Testis (tissue), 3 donors: ENCODE data around the gene RASGEF1B. TPM values are rescaled to one million over a fixed set of nuclear protein-coding genes. Genes with fewer than 3 reads are reported as not detected.

Experiments used
- DNase-seq: peaks from one replicate; pipeline ENCODE4 v3.0.0-alpha.2; 2019
- H3K27ac ChIP-seq, 2 donors: fragments of 200-600 bp; sonication (generic); one replicate each; pipeline ENCODE4 v1.5.1; 2019
- H3K27me3 ChIP-seq: fragments of 200-600 bp; sonication (generic); one replicate; pipeline ENCODE4 v1.5.1; 2019
- H3K36me3 ChIP-seq: fragments of 200-600 bp; sonication (generic); one replicate; pipeline ENCODE4 v1.5.1; 2017; ENCODE audit warnings: low read depth; ENCODE audit errors: missing control alignments
- H3K4me1 ChIP-seq: fragments of 200-600 bp; sonication (generic); one replicate; pipeline ENCODE4 v1.5.1; 2019
- H3K4me3 ChIP-seq, 2 donors: fragments of 200-600 bp; sonication (generic); one replicate each; pipeline ENCODE4 v1.5.1; 2017 to 2019
- H3K9me3 ChIP-seq: fragments of 200-600 bp; sonication (generic); one replicate; pipeline ENCODE4 v1.5.1; 2017
- CTCF ChIP-seq, 3 experiments: fragments of 450-650 bp in 2 of 3; fragments of 200-600 bp in 1 of 3; sonication (generic) in 1 of 3; IDR thresholded peaks; one replicate each; pipeline ENCODE4 v1.5.1; 2016 to 2019; ENCODE audit warnings: antibody characterized with exemption in 3 of 3, mild to moderate bottlenecking in 2 of 3, moderate library complexity in 1 of 3
- POLR2A ChIP-seq: fragments of 450-650 bp; IDR thresholded peaks from one replicate; pipeline ENCODE4 v1.6.1; 2017; ENCODE audit warnings: antibody characterized with exemption, mild to moderate bottlenecking, moderate library complexity
- WGBS, 2 donors: methylation state at CpG; one replicate each; pipeline ENCODE4 v1.1.5; 2018; 5-methylcytosine and 5-hydroxymethylcytosine counted together
- intact Hi-C: fragments of 100-400 bp; cut with DNase I; formaldehyde crosslinking; loops from one replicate; pipeline ENCODE4 v1.15.1; 2023; ENCODE audit warnings: low total_unique reads
- polyA plus RNA-seq: library from polyadenylated mRNA; stranded (reverse); fragments of 350-450 nt; fragmentation: Illumina TruSeq; extraction: RNeasy Lipid Tissue Mini Kit (QIAGEN cat#74804); gene quantifications from one replicate; pipeline ENCODE4 v1.2.3, GENCODE V29; 2014; ENCODE audit warnings: low read depth, low replicate concordance; ENCODE audit not compliant: insufficient read depth
- total RNA-seq, 2 donors: library from RNA; depleted of rRNA; stranded (reverse); fragments of >200 nt; gene quantifications; one replicate each; pipeline ENCODE4 v1.2.3, GENCODE V29; 2016

Gene RASGEF1B
- total and polyA plus RNA-seq, 3 donors from 2014 or later: 5.3 to 13.0 (median 5.5) TPM

- TF ChIP-seq POLR2A (no peak), CTCF (IDR thresholded peaks at IDR 0.05) (no peak)
- no peak overlapping the region for H3K4me3 ChIP-seq
- intact Hi-C loops: no loop called here
- 63 to 76% methylated on average over 2 of the region's 2 CpGs for WGBS, 2 donors
- no peaks in the 10 kb centered on the region for H3K4me1 ChIP-seq
- no peaks in the 10 kb centered on the region for H3K27me3 ChIP-seq
- peak overlapping the region in 1 of 2 donors; percentile 38 for H3K27ac ChIP-seq
- no peak for DNase-seq
- H3K36me3 ChIP-seq: no peaks in the 10 kb centered on the region
- no peaks in the 10 kb centered on the region for H3K9me3 ChIP-seq
These were observed 34.0 kb upstream of the RASGEF1B start for GRCh38 chr4:81505726-81506125.

GRCh38 chr4:81505004-81505598, 33.4 kb upstream of the RASGEF1B start:
- no peak for TF ChIP-seq POLR2A
- no peak for TF ChIP-seq CTCF (IDR thresholded peaks at IDR 0.05)
- WGBS, 2 donors: 72 to 81% methylated on average over 8 of the region's 8 CpGs
- Histone ChIP-seq H3K27ac (peak overlapping the region in 1 of 2 donors; percentile 37), H3K4me3 (no peak overlapping the region), H3K9me3 (no peaks in the 10 kb centered on the region), H3K36me3 (no peaks in the 10 kb centered on the region), H3K4me1 (no peaks in the 10 kb centered on the region), H3K27me3 (no peaks in the 10 kb centered on the region)
- intact Hi-C loops: no loop called here
- DNase-seq: peak; percentile 63

GRCh38 chr4:81504112-81505003, 32.7 kb upstream of the RASGEF1B start:
- no peak for DNase-seq
- no peaks in the 10 kb centered on the region for H3K9me3 ChIP-seq
- H3K4me3 ChIP-seq: no peak overlapping the region
- intact Hi-C loops: no loop called here
- WGBS, 2 donors: 83 to 90% methylated on average over 6 of the region's 6 CpGs
- no peaks in the 10 kb centered on the region for H3K36me3 ChIP-seq
- H3K4me1 ChIP-seq: no peaks in the 10 kb centered on the region
- H3K27me3 ChIP-seq: no peaks in the 10 kb centered on the region
- H3K27ac ChIP-seq: peak overlapping the region; percentile 9 to 37
- TF ChIP-seq CTCF (IDR thresholded peaks at IDR 0.05): no peak
- no peak for TF ChIP-seq POLR2A

- WGBS, 2 donors: 81 to 91% methylated on average over 4 of the region's 4 CpGs
- no peak overlapping the region for H3K27ac ChIP-seq
These were observed 31.9 kb upstream of the RASGEF1B start for GRCh38 chr4:81503586-81503985.

More at GRCh38 chr4:81503586-81503985, 31.9 kb upstream of the RASGEF1B start:
- Histone ChIP-seq H3K4me3 (no peak overlapping the region), H3K4me1 (no peaks in the 10 kb centered on the region), H3K27me3 (no peaks in the 10 kb centered on the region), H3K36me3 (no peaks in the 10 kb centered on the region), H3K9me3 (no peaks in the 10 kb centered on the region)
- intact Hi-C loops: no loop called here
- TF ChIP-seq POLR2A (no peak), CTCF (IDR thresholded peaks at IDR 0.05) (no peak)
- DNase-seq: no peak
